GM12878 (cell line): ENCODE data around the gene CCN5. TPM values are rescaled to one million over a fixed set of nuclear protein-coding genes. Genes with fewer than 3 reads are reported as not detected.

ENCODE experiments used
- BCL11A ChIP-seq: IDR thresholded peaks from 2 replicates; pipeline ENCODE4 v1.6.1; 2011; ENCODE audit warnings: low read depth, low read length
- CUX1 ChIP-seq: IDR thresholded peaks from 2 replicates; pipeline ENCODE4 v1.6.1; 2012; ENCODE audit warnings: improper control_type of control experiment, low read depth, low read length; ENCODE audit not compliant: insufficient replicate concordance
- EZH2 ChIP-seq: IDR thresholded peaks from 2 replicates; pipeline ENCODE4 v1.6.1; 2012; ENCODE audit warnings: low read depth, mild to moderate bottlenecking, control low read depth, inconsistent platforms, low read length, borderline replicate concordance; ENCODE audit not compliant: control insufficient read depth
- FOXK2 ChIP-seq: fragments of 450-650 bp; IDR thresholded peaks from 2 replicates; pipeline ENCODE4 v1.6.1; 2017; ENCODE audit warnings: mild to moderate bottlenecking, moderate library complexity
- GABPA ChIP-seq: IDR thresholded peaks from 2 replicates; pipeline ENCODE4 v1.6.1; 2014; ENCODE audit warnings: antibody characterized with exemption, low read depth, mild to moderate bottlenecking, inconsistent platforms
- HCFC1 ChIP-seq: fragments of 150-350 bp; IDR thresholded peaks from 2 replicates; pipeline ENCODE4 v1.6.1; 2014; ENCODE audit warnings: low read length
- MYB ChIP-seq: fragments of 150-350 bp; IDR thresholded peaks from 2 replicates; pipeline ENCODE4 v1.6.1; 2014; ENCODE audit warnings: mild to moderate bottlenecking, low read depth, low read length, borderline replicate concordance
- POLR2A ChIP-seq: IDR thresholded peaks from 2 replicates; pipeline ENCODE4 v1.6.1; 2011; ENCODE audit warnings: low read depth, mild to moderate bottlenecking, low read length
- SIN3A ChIP-seq: IDR thresholded peaks from 2 replicates; pipeline ENCODE4 v1.6.1; 2012; ENCODE audit warnings: low read depth, low read length, improper control_type of control experiment
- YY1 ChIP-seq: IDR thresholded peaks from 2 replicates; pipeline ENCODE4 v1.6.1; 2011; ENCODE audit warnings: low read depth, mild to moderate bottlenecking, low read length
- ZNF592 ChIP-seq: fragments of 450-650 bp; IDR thresholded peaks from 2 replicates; pipeline ENCODE4 v1.6.1; 2017; ENCODE audit warnings: mild to moderate bottlenecking, moderate library complexity
- polyA plus RNA-seq, 11 experiments: library from polyadenylated mRNA; depleted of rRNA in 4 of 11; unstranded in 6 of 11; stranded (reverse) in 5 of 11; fragments of >200 nt; fragmentation: Nextera tagmentation in 4 of 11; fragmentation: Illumina TruSeq in 1 of 11; extraction: Ambion mirVana in 4 of 11; extraction: Trizol in 1 of 11; gene quantifications; 1 replicate in 1 of 11; 2 replicates in 10 of 11; pipeline versions ENCODE4 v1.2.1 to v1.2.3, GENCODE V29; 2011 to 2016; ENCODE audit warnings: inconsistent platforms in 2 of 11, missing spikeins in 2 of 11, low read depth in 1 of 11
- total RNA-seq, 4 experiments: library from RNA; depleted of rRNA in 3 of 4; stranded (reverse); fragments of >200 nt in 3 of 4; fragmentation: Illumina TruSeq in 1 of 4; extraction: Trizol in 1 of 4; gene quantifications; 2 replicates each; pipeline versions ENCODE4 v1.2.1 to v1.2.3, GENCODE V29; 2013 to 2021
- TF ChIP-seq, protein P1 (sequence below): IDR thresholded peaks from 2 replicates; pipeline ENCODE4 v1.6.1; 2011; ENCODE audit warnings: borderline replicate concordance, low read depth, mild to moderate bottlenecking, moderate library complexity, mixed read lengths, low read length; ENCODE audit not compliant: insufficient read depth; ENCODE audit errors: extremely low read length
- TF ChIP-seq, protein P2 (sequence below): IDR thresholded peaks from 2 replicates; pipeline ENCODE4 v1.6.1; 2011; ENCODE audit warnings: low read depth, mild to moderate bottlenecking, low read length, moderate library complexity, borderline replicate concordance; ENCODE audit errors: extremely low read depth
- TF ChIP-seq, protein P3 (sequence below): fragments of 450-650 bp; IDR thresholded peaks from 2 replicates; pipeline ENCODE4 v1.6.1; 2017; ENCODE audit warnings: antibody characterized with exemption, mild to moderate bottlenecking, moderate library complexity

Gene CCN5
- total and polyA plus RNA-seq, 10 of the 15 experiments (the other 5 are each of a cell fraction or from before 2014, with no cell fraction given) = 0.14 to 0.15 TPM; not detected in 8

DNA sequence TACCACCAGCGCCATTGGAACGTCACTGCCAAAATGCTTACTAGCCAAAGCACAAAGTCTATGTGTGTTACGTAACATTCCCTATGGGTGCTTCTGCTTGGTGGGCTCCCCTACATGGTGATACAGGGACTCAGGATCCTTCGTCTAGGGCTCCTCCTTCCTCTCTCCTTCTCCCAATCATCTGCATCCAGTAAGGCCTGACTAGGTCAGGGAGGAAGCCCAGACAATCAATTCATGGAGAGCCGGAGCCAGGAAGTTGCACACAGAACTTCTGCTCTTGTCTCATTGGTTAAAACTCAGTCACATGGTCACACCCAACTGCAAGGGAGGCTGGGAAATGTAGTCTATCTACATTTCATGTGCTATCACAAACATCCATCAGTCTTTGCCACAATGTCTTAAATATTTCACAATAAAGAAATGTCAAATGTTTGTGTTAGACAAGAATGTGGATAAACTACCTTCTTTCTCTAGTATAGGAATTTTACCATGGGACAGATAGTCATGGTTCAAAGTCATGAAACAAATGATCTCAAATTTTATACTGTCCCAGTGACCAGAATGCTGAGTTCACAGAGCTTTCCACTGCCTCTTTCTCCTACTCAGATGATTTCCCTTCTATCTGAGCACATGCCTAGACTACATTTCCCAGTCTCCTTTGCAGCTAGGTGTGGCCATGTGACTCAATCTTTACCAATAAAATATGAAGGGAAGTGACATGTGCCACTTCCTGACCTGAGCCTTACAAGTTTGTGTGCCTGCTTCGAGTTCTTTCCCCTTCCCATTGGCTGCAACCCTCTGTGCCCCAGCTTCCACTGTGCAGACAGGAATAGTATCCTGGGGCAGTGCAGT, 21.2 kb downstream of the CCN5 start (continued):
- TF ChIP-seq CUX1 (no peak), EZH2 (no peak), FOXK2 (no peak), HCFC1 (peak; percentile 77), ZNF592 (no peak), BCL11A (no peak), MYB (no peak), POLR2A (no peak), GABPA (peak; percentile 59; the same call in 1 of the 2 replicates), SIN3A (no peak), YY1 (0 out of 2 replicates have a peak, but pooled peaks have one; percentile 19)
- TF ChIP-seq, protein P1, sequence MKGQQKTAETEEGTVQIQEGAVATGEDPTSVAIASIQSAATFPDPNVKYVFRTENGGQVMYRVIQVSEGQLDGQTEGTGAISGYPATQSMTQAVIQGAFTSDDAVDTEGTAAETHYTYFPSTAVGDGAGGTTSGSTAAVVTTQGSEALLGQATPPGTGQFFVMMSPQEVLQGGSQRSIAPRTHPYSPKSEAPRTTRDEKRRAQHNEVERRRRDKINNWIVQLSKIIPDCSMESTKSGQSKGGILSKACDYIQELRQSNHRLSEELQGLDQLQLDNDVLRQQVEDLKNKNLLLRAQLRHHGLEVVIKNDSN = peak; percentile 68
- TF ChIP-seq, protein P2, sequence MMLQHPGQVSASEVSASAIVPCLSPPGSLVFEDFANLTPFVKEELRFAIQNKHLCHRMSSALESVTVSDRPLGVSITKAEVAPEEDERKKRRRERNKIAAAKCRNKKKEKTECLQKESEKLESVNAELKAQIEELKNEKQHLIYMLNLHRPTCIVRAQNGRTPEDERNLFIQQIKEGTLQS = peak; percentile 69; the same call in 1 of the 2 replicates
- TF ChIP-seq, protein P3, sequence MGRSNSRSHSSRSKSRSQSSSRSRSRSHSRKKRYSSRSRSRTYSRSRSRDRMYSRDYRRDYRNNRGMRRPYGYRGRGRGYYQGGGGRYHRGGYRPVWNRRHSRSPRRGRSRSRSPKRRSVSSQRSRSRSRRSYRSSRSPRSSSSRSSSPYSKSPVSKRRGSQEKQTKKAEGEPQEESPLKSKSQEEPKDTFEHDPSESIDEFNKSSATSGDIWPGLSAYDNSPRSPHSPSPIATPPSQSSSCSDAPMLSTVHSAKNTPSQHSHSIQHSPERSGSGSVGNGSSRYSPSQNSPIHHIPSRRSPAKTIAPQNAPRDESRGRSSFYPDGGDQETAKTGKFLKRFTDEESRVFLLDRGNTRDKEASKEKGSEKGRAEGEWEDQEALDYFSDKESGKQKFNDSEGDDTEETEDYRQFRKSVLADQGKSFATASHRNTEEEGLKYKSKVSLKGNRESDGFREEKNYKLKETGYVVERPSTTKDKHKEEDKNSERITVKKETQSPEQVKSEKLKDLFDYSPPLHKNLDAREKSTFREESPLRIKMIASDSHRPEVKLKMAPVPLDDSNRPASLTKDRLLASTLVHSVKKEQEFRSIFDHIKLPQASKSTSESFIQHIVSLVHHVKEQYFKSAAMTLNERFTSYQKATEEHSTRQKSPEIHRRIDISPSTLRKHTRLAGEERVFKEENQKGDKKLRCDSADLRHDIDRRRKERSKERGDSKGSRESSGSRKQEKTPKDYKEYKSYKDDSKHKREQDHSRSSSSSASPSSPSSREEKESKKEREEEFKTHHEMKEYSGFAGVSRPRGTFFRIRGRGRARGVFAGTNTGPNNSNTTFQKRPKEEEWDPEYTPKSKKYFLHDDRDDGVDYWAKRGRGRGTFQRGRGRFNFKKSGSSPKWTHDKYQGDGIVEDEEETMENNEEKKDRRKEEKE = no peak
